PC-3 (cell line): ENCODE measurements around the gene PHAX.

Source experiments
- CTCF ChIP-seq: fragments of 300-600 bp; sonication (generic); conservative IDR thresholded peaks from 2 replicates; pipeline ENCODE4 v1.5.1; 2017; ENCODE audit warnings: antibody characterized with exemption, low read depth, mild to moderate bottlenecking, low read length
- EZH2 ChIP-seq: fragments of 300-600 bp; sonication (generic); IDR thresholded peaks from one replicate; pipeline ENCODE4 v1.6.1; 2017; ENCODE audit warnings: antibody characterized with exemption, mild to moderate bottlenecking, low read length; ENCODE audit not compliant: unreplicated experiment
- EZH2phosphoT487 ChIP-seq: fragments of 300-600 bp; sonication (generic); IDR thresholded peaks from 2 replicates; pipeline ENCODE4 v1.6.1; 2018; ENCODE audit warnings: mild to moderate bottlenecking, antibody characterized with exemption, low read length, borderline replicate concordance

- no peak for TF ChIP-seq CTCF
- TF ChIP-seq EZH2phosphoT487 = no peak
- TF ChIP-seq EZH2 = no peak
These were observed 36.2 kb downstream of the PHAX start for GRCh38 chr5:126636956-126637355.
